NCI-H1092 treated with DMSO at 0.1 percent for 48 hours (cell line): ENCODE measurements around the gene PRM3.
"Not testable (repeated sequence)": the region's sequence is repeated elsewhere in the genome, so short reads cannot be mapped to it uniquely, and the experiment has no call there.

Source experiments
- DNase-seq: peaks from one replicate; lab custom pipeline; 2025; lab: John Stamatoyannopoulos, UW

Gene PRM3

GRCh38 chr16:11303405-11304138 lies 30.1 kb upstream of the PRM3 start:
- DNase-seq: peak; percentile 33

DNA sequence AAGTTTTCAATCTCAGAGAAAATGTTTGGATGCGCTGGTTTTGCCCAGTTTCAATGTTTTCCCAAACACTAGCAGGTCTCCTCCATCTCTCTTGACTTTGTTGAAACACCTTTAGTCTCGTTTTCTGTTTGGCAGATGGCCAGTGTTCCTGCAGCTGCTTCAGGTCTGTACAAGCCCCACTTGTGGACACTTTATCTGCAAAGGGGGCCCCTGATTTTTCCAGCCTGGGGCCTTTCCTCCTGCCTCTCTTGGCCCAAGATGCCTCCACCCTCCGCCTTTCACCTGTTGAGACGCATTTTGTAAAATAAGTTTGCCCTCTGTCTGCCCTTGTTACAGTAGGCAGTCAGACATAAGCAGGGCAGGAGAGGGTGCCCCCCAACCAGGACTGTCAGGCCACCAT lies 29.5 kb upstream of the PRM3 start:
- DNase-seq: peak; percentile 56

- no peak for DNase-seq
These were observed 28.4 kb upstream of the PRM3 start for GRCh38 chr16:11301645-11302501.

DNA sequence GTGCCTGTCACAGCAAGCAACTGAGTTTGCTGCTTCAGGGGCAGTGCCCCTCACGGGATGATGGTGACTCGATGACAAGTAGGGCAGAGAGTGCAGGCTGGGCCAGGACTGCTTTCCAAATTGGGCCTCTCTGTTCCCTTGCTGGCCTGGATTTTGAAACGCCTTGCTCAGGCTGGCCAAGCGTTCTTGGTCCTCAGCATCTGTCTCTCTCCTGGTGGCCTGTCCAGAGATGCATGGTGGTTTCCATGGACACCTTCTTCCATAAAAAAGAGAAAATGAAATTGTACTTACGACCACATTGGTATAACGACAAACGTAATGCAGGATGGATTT lies 27.1 kb upstream of the PRM3 start:
- no peak for DNase-seq

- no peak for DNase-seq
These were observed 26.6 kb upstream of the PRM3 start for GRCh38 chr16:11299865-11300559.

DNA sequence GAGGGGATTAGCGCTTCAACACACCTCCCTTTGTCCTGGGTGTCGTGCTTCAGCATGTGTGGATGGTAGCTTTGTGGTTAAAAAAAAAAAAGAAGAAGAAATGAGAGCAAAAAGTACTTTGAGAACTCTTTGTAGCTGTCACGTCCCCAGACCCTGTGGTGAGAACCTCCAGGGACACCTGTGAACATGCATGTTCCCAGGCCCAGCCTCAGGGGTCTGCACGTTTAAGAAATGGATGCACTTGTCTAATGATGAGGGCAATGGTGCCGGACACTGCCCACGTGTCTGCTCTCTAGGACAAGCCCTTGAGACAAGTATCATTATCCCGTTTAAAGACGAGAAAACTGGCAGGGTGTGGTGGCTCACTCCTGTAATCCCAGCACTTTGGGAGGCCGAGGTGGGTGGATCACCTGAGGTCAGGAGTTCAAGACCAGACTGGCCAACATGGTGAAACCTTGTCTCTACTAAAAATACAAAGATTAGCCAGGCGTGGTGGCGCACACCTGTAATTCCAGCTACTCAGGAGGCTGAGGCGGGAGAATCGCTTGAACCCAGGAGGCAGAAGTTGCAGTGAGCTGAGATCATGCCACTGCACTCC lies 25.6 kb upstream of the PRM3 start:
- DNase-seq: not testable (repeated sequence)

- no peak for DNase-seq
These were observed 24.9 kb upstream of the PRM3 start for GRCh38 chr16:11298143-11298900.

DNA sequence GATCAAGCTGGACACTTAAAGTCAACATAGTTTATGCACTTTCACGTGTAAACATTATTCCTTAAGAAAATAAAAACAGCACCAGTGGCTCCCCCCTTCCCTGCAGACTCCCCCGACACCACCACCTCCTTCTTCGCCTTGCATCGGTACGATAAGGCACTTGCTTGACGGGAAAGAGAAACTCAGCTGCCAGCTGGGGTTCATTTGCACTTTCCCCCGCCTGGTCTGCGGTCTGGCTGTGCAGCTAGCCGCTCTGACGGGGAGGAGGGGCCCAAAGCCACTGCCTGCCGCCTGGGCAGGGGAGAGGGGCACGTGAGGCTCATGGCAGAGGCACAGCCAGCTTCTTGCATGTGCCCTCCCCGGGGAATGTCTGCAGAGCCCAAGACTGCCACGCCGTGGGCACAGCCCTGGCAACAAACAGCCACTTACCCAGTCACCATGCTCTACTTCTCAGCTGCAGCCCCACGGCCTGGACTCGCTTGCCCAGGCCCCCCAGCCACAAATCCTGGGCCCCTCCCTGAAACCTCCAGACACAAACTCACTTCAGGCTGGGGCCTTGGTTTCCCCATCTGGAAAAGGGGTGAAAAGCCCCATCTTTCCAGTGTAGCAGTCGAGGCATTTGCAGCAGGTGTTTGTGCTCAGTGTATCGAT lies 24.2 kb upstream of the PRM3 start:
- peak; percentile 72 for DNase-seq

DNA sequence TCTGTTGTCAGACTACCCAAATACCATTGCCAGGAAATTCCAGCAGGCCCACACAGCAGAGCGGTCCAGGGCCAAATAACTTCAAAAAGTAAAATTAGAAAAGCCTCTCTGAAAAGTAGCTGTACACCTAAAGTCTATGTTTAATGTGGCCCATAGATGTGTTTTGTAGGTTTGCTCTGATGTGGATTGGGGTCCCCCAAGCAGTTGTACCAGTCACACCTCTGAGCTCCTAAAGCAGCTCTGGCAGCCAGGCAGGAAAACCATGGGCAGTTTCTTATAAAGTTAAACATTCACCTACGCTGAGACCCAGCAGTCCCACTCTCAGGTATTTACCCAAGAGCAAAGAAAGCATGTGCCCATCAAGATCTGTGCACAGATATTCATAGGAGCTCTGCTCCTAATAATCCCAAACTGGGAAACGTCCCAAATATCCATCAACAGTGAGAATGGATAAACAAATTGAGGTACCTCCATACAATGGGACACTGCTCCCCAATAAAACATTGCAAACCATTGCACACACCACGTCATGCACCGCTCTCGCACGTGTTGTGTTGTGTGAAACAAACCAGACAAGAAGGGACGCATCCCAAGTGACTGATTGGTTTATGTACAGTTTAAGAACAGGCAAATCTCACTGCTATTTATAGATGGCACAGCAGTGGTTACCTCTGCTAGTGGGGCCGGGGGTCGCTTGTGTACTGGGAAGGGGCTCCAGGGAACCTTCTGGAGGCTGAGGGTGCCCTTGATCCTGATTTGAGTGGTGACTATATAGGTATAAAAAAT lies 23.5 kb upstream of the PRM3 start:
- no peak for DNase-seq

GRCh38 chr16:11296351-11296705 lies 22.9 kb upstream of the PRM3 start:
- DNase-seq: no peak

DNA sequence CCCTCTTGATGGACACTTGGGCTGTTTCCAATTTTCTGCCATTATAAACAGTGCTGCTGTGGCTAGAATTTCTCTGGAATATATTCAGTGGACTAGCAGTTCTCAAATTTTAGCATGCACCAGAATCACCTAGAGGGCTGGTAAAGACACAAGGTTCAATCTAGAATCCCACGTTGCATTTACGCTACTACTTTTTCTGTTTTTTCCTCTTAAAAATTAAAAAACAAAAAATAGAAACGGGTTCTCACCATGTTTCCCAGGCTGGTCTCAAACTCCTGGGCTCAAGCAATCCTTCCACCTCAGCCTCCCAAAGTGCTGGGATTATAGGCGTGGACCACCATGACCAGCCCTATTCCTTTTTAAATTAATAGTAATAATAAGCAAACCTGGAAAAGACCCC lies 22.2 kb upstream of the PRM3 start:
- no peak for DNase-seq

GRCh38 chr16:11292076-11292748 lies 18.8 kb upstream of the PRM3 start:
- DNase-seq: no peak

GRCh38 chr16:11291091-11291703 lies 17.8 kb upstream of the PRM3 start:
- DNase-seq: no peak

- DNase-seq: no peak
These were observed 16.9 kb upstream of the PRM3 start for GRCh38 chr16:11290102-11290893.

- DNase-seq: not testable (repeated sequence)
These were observed 16.3 kb upstream of the PRM3 start for GRCh38 chr16:11289696-11290095.

- DNase-seq: no peak
These were observed 15.8 kb upstream of the PRM3 start for GRCh38 chr16:11289202-11289601.

DNA sequence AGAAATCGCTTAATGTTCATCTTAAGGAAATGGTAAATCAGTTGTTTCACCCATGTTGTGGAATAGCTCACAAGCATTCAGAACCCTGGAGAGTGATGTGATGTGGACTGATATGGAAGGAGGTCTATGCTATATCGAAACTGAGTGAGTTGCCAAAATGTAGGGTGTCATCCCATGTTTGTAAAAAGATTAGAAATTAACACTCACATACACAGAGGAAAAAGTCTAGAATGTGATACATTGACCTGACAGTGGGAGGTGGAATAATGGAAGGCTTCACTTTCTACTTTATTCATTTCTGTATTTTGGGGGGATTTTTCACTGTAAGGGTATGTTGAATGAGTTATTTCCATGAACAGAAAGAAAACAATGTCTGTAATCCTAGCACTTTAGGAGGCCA lies 12.4 kb upstream of the PRM3 start:
- no peak for DNase-seq

- no peak for DNase-seq
These were observed 10.4 kb upstream of the PRM3 start for GRCh38 chr16:11283820-11284248.
